Measurements from ENCODE around the gene ELSPBP1.
"Not testable (repeated sequence)": the region's sequence is repeated elsewhere in the genome, so short reads cannot be mapped to it uniquely, and the experiment has no call there.

The ELSPBP1 gene

DNA sequence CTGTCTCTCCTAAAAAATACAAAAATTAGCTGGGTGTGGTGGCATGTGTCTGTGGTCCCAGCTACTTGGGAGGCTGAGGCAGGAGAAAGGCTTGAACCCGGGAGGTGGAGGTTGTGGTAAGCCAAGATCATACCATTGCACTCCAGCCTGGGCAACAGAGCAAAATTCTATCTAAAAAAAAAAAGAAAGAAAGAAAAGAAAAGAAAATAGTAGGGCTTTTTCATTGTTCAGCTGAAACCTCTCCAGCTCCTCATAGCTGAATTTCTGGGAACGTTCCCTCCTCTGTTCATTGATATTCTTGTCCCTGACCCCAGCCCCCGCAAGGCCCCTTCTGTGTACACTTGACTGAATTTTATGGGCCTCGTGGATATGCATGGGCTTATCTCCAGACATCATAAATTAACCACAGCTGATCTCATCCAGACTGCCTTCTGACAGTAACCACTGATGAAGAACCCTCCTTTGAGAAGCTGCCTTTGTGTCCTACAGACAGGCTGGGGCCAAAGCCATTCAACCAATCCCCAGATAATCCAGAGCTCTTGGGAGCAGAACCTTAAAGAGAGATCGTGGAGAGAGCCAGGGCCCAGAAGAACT is at the start of gene ELSPBP1:
TSS of gene ELSPBP1 (plus strand) at position 424 of the 594 bp plus-strand sequence. CDS start 14,036 bp downstream, outside the sequence.
- no peak for DNase-seq

DNA sequence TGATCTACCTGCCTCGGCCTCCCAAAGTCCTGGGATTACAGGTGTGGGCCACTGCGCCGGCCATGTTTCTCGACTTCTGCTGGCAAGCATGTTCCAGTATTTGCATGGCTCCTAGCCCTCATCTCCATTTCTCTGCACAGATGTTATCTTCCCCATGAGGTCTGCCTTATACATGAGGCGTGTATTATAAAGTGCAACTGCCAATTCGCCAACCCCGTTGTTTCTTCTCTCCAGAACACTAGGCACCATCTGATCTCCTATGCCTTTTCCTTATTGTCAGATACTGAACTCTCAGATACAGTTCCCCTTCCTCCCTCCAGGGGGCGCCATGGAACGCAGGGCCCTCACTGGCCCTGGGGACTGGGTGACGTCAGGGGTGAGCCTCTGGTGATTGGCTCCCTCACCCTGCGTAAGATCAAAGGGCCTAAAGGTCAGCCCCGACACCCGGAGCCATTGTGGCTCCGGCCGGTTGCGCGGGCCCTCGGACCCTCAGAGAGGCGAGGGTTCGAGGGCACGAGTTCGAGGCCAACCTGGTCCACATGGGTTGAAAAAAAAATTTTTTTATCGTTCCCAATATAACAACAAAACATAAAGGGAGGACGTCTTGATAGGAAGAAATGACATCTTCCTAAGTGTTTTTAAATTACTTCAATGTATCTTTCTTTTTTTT is 44.4 kb upstream of the ELSPBP1 start:
- not testable (repeated sequence) for DNase-seq

DNA sequence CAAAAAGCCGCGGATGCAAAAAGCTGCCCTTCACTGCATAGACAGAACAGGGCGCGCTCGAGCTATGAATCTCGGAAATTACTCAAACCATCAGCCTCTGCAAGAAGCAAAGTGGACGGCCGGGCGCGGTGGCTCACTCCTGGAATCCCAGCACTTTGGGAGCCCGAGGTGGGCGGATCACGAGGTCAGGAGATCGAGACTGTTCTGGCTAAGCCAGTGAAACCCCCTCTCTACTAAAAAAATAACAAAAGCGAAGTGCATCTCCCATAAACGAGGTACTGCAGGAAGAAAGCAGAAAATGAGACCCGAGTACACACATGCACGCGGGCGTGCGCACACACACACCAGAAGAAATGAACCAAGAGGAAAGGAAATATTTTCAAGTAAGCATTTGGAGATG is 42.3 kb upstream of the ELSPBP1 start:
- not testable (repeated sequence) for DNase-seq

- not testable (repeated sequence) for DNase-seq
These were observed 38.5 kb upstream of the ELSPBP1 start for GRCh38 chr19:47955936-47956335.

DNA sequence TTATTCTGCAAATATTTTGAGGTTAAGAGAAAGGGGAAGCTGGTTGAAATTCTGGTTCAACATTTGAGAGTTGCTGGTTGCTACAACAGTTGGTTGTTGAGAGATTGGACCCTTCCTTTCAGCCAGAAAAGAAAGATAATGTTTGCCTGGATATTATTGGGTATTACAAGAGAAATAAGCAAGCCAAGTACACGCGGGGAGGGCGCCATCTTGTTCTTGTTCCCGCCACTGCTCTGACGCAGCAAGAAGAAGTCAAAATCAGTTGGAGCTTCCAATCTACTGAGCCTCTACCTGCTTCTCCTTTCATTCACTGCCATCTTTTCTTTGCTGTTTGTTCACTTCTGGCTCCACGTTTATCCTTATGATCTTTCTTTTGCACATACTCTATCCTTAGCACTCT is 20.9 kb upstream of the ELSPBP1 start:
- no peak for DNase-seq

DNA sequence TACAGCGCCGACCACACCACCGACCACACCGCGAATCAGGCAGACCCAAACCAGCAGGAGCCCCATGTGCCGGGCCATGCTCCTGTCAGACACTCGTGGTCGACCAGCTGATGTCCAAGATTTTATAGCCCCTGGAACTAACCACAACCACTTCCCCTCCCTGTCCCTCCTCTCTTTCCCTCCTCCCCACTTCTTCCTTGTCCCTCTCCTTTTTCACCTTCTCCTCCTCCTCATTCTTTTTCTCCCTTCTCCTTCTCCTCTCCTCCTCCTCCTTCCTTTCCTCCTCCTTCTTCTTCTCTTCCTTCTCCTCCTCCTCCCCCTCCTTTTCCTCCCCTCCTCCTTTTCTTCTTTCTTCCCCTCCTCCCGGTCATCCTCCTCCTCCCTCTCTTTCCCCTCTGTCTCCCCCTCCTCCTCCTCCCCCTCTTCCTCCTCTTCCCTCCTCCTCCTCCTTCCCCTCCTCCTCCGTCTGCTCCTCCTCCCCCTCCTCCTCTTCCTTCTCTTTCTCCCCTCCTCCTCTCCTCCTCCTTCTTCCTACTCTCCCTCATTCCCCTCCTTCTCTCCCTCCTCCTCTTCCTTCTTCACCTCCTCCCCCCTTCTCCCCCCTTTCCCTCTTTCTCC is 3.1 kb upstream of the ELSPBP1 start:
- no peak for DNase-seq

- DNase-seq: no peak
These were observed 2.4 kb upstream of the ELSPBP1 start, which contains the start of gene BSPH1 for GRCh38 chr19:47992070-47992469. Gene BSPH1 (minus strand): TSS chr19:47992170. CDS start chr19:47992081, 89 bp downstream.

DNA sequence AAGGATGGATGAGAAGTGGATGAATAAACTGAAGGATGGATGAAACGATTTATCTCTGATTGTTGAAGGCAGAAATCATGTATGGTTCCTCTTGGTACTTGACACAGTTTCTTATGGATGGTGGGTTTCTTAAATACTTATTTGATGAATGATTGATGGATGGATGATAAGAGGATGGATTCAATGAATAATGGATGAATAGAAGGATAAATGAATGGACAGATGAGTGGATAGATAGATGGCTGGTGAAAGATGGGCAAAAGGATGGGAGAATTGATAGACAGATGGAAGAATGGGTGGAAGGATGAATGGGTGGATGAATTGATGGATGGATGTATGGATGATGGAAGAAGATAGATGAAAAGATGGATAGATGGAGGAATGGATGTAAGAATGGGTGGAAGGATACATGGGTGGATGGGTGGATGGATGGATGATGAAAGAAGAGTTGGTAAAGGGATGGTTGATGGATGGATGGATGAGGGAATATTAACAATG is 1.8 kb downstream of the ELSPBP1 start:
- no peak for DNase-seq

DNA sequence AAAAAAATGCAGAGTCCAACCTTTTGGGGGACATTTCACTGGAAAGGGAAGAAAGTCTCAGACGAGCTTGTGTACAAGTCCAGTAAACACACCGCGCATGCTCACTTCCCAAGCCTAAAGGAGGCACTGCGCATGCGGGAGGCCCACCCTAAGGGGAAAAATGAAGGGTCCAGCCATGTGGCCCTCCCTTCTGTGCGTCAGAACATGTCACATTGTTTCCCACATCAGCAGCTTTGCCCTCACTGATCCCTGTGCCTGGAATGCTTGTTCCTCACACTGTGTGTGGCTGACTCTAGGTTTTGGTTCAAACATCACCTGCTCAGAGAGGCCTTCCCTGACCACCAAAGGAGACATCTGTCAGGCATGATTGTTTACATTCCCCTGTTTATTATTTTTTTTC is 4.4 kb downstream of the ELSPBP1 start:
- no peak for DNase-seq

DNA sequence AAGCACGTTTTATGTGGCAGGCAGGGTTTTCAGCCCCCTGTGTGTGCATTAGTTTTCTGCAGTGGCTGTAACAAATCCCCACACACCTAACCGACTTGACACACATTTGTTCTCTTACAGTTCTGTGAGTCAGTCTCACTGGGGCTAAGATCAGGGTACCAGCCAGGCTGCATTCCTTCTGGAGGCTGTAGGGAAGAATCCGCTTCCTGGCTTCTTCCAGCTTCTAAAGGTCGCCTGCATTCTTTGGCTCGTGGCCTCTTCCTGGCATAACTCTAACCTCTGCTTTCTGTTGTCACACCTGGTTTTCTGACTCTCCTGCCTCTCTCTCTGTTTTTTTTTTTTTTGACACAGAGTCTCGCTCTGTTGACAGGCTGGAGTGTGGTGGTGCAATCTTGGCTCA is 6.4 kb downstream of the ELSPBP1 start:
- no peak for DNase-seq

DNA sequence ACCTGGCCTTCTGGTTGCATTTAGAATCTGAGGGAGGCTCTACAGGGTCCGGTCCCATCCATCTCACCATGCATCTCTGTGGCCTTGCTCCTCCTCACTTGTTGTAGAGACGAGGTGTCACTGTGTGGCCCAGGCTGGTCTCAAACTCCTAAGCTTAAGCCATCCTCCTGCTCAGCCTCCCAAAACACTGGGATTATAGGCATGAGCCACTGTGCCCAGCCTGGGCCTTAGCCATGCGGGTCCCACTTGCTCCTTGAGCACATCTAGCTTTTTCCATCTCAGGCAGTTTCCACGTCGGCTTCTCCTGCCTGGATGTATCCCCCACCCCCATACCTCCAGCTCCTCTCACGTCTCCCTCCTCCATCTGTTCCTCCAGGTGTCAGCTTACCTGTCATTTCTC is 9.8 kb downstream of the ELSPBP1 start:
- DNase-seq: no peak

- DNase-seq: no peak
These were observed 12.3 kb downstream of the ELSPBP1 start for GRCh38 chr19:48006762-48007161.

DNA sequence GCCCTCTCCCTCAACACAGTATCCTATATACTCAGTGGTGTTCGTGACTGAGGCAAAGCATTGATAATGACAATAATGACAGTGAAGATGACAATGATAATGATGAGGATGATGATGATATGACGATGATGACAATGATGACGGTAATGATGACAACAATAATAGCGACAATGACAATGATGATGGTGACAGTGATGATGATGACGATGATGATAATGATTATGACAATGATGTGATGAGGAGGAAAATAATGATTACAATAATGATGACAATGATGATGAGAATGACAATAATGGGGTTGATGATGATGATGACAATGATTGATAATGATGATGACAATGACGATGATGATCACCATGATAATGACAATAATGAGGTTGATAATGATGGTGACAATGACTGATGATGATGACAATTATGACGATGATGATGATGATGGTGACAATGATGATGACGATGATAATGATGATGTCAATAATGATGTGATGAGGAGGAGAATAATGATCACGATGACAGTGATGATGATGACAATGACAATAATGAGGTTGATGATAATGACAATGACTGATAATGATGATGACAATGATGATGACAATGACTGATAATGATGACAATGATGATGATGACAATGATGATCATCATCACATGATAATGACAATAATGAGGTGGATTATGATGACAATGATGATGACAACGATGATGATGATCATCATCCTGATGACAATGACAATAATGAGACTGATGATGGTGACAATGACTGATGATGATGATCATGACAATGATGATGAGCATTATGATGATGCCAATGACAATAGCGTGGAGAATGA is 16.7 kb downstream of the ELSPBP1 start:
- DNase-seq: no peak

GRCh38 chr19:48020686-48021085 is 26.3 kb downstream of the ELSPBP1 start:
- DNase-seq: no peak

DNA sequence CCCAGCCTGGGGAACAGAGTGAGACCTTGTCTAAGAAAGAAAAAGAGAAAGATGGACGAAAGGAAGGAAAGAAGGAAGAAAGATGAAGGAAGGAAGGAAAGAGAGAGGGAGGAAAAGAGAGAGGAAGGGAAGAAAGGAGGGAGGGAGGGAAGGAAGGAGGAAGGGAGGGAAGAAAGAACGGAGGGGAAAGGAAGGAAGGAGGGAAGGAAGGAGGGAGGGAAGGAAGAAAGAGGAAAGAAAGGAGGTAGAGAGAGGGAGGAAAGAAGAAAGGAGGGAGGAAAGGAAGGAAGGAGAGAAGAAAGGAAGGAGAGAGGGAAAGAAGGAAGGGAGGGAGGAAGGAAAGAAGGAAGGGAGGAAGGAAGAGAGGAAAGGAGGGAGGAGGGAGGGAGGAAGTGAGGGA is 28.6 kb downstream of the ELSPBP1 start:
- no peak for DNase-seq

- DNase-seq: no peak
These were observed 29.1 kb downstream of the ELSPBP1 start for GRCh38 chr19:48023518-48023917.

DNA sequence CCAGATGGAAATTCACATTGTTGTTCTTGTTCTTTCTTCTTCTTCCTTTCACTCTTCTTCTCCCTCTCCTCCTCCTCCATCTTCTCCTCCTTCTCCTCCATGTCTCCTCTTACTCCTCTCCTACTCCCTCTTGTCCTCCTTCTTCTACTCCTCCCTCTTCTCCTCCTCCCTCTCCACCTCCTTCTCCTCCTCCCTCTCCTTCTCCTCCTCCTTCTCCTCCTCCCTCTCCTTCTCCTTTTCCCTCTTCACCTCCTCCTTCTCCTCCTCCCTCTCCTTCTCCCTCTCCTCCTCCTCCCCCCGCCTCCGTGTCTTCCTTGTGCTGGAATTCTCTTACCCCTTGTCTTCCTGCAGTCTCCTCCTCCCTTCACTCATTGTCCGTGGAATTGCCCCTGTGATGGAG is 31.0 kb downstream of the ELSPBP1 start:
- no peak for DNase-seq

DNA sequence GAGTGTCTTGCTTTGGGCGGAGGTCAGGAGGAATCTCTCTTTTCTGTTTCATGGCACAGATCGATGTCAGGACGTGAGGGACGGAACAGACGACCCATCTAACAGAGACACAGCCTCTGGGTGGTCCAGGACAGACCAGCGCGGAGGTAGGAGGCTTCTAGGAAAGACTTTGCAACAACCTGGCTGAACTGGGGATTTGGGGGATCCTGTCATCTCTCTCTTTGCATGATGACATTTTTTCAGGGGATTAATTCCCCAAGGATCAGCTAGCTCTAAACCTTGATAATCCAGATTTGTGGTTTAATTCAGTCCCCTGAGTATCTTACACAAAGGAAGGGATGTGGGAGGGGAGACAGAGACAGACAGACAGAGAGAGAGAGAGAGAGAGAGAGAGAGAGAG is 35.0 kb downstream of the ELSPBP1 start:
- DNase-seq: no peak

DNA sequence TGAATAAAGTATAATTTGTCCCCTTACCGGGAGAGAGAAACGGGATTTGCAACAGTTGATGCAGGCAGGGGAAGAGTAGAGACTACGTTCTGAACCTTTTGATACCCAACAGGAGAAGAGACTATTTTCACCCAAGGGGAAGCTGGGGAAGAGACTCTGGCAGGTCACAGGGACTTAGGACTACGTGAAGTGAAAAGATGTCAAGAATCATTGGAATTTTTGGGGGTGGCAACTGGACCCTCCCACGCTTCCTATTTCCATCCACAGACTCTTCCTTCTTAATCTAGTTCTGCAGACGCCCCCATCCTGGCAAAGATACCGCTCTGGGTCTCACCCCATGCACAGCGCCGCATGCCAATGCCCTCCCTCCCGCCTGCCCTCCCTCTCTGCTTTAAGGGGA is 35.6 kb downstream of the ELSPBP1 start:
- DNase-seq: no peak

GRCh38 chr19:48033604-48034003 is 39.2 kb downstream of the ELSPBP1 start:
- no peak for DNase-seq

DNA sequence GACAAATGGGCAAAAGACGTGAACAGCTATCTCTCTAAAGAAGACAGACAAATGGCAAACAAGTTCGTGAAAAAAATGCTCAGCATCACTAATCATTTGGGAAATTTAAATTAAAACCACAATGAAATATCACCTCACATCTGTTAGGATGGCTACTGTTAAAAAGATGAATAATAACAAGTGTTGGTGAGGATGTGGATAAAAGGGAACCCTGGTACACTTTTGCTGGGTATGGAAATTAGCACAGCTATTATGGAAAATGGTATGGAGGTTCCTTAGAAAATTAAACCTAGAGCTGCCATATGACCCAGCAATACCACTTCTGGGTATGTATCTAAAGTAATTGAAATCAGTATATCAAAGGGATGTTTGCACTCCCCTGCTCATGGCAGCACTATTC is 42.3 kb downstream of the ELSPBP1 start:
- DNase-seq: no peak

DNA sequence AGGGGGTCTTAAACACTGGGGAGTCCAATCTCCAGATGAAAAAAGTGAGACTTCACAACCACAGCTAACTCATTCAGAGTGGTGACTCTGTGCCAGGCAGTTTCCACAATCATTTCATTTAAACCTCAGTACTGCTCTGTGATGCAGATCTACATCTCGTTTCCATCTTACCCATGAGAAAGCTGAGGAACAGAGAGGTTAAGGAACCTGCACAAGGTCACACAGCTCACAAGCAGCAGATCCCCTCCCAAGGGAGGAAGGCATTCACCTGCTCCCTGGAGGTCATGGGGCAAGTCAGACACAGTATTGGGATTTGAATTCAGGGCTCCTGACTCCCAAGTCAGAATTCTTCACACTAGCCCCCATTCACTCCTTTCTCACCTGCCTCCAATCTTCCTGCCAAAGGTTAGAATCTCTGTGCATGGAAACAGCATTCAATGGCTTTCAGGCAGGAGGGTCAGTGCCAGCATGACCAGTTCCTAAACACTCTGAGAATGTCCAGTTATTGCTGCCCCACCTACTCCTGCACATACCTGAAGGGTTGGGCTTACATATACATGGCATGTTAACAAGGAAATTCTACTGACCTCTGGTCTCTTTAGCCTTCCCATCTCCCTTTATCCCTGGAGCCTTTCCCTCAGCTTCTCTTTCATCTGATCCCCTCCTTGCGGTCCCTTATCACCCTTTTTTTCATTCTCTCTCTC is 47.6 kb downstream of the ELSPBP1 start:
- no peak for DNase-seq

All from NCI-H1417 treated with DMSO at 0.1 percent for 48 hours (cell line).